ENCODE data around the gene SLC6A3.
"Not testable (repeated sequence)": the region's sequence is repeated elsewhere in the genome, so short reads cannot be mapped to it uniquely, and the experiment has no call there.

SLC6A3 gene

DNA sequence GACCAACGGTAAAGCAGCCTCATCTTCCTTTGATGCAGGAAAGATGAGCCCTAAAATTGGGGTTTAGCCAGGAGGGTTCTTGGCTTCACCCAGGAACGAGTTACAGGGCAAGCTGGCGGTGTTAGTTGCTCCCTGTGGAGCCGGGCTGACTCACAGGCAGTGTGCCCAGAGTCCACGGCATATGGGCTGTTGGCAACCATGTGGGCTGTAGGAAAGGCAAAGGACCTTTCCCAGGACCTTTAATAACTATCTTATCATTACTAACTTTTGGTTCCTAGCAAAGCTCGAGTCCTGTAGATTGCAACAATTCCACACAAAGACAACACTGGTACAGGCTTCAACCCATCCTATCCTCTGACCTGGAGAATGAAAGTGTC lies 70.6 kb downstream of the SLC6A3 start:
- no peak overlapping the region for H2AFZ ChIP-seq (ENCODE audit: low read length)
- H3K4me2 ChIP-seq (ENCODE audit: low read depth, low read length, poor library complexity, severe bottlenecking) = no peak overlapping the region
- H3K9me3 ChIP-seq (ENCODE audit: insufficient read depth, low read depth, low read length) = no peaks in the 10 kb centered on the region
- no peak overlapping the region for H3K4me3 ChIP-seq (ENCODE audit: low read length, poor library complexity, severe bottlenecking)
- H3K9ac ChIP-seq (ENCODE audit: low read depth, low read length, poor library complexity, severe bottlenecking) = no peak overlapping the region
- no peaks in the 10 kb centered on the region for H4K20me1 ChIP-seq (ENCODE audit: insufficient read depth, low read length, poor library complexity, severe bottlenecking)
- no peaks in the 10 kb centered on the region for H3K79me2 ChIP-seq (ENCODE audit: insufficient read depth, low read length)
- H3F3A ChIP-seq (ENCODE audit: low read depth) = no peaks in the 10 kb centered on the region
- H3K9me2 ChIP-seq (replicated peaks; ENCODE audit: low read depth, low read length) = no peaks in the 10 kb centered on the region
- H3K36me3 ChIP-seq (ENCODE audit: insufficient read depth, low read length) = no peaks in the 10 kb centered on the region
- H3K27me3 ChIP-seq (ENCODE audit: insufficient read depth, low read length, poor library complexity, severe bottlenecking) = no peaks in the 10 kb centered on the region
- H3K4me1 ChIP-seq (ENCODE audit: insufficient read depth, low read length, poor library complexity, severe bottlenecking) = no peaks in the 10 kb centered on the region
- TF ChIP-seq EZH2phosphoT487 (IDR thresholded peaks at IDR 0.05; ENCODE audit: borderline replicate concordance) (no peak), CTCF (conservative IDR thresholded peaks at IDR 0.05; ENCODE audit: low read length) (no peak)

DNA sequence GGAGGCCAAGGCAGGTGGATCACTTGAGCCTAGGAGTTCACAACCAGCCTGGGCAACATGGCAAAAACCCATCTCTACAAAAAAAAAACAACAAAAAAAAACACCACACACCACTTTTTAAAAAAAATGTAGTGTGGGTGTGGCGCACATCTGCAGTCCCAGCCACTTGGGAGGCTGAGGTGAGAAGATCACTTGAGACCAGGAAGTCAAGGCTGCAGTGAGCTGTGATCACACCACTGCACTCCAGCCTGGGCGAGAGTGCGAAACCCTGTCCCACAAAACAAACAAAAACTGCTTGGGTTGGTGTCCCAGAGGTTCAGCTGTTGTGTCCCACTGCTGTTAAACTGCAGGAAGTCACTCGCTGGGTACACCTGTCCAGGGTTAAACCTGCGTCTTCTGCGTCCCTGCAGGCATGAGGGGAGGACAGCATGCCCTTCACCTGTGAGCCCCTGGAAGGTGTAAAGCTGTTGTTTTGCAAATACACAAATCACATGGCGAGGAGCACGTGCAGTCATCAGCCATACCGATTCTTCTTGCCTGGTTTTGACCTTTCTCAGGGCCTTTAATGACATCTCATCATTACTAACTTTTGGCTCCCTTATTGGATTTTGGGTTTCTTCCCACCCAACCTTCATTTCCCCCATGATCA lies 71.1 kb downstream of the SLC6A3 start:
- Histone ChIP-seq H3K9me2 (replicated peaks; ENCODE audit: low read depth, low read length) (no peaks in the 10 kb centered on the region), H3K4me2 (ENCODE audit: low read depth, low read length, poor library complexity, severe bottlenecking) (no peak overlapping the region), H3K4me1 (ENCODE audit: insufficient read depth, low read length, poor library complexity, severe bottlenecking) (no peaks in the 10 kb centered on the region), H2AFZ (ENCODE audit: low read length) (no peak overlapping the region), H3K27me3 (ENCODE audit: insufficient read depth, low read length, poor library complexity, severe bottlenecking) (no peaks in the 10 kb centered on the region), H3K79me2 (ENCODE audit: insufficient read depth, low read length) (no peaks in the 10 kb centered on the region), H3K36me3 (ENCODE audit: insufficient read depth, low read length) (no peaks in the 10 kb centered on the region), H3K4me3 (ENCODE audit: low read length, poor library complexity, severe bottlenecking) (no peak overlapping the region), H4K20me1 (ENCODE audit: insufficient read depth, low read length, poor library complexity, severe bottlenecking) (no peaks in the 10 kb centered on the region), H3K9ac (ENCODE audit: low read depth, low read length, poor library complexity, severe bottlenecking) (no peak overlapping the region), H3F3A (ENCODE audit: low read depth) (no peaks in the 10 kb centered on the region), H3K9me3 (ENCODE audit: insufficient read depth, low read depth, low read length) (no peaks in the 10 kb centered on the region)
- no peak for TF ChIP-seq CTCF (conservative IDR thresholded peaks at IDR 0.05; ENCODE audit: low read length)
- no peak for TF ChIP-seq EZH2phosphoT487 (IDR thresholded peaks at IDR 0.05; ENCODE audit: borderline replicate concordance)

DNA sequence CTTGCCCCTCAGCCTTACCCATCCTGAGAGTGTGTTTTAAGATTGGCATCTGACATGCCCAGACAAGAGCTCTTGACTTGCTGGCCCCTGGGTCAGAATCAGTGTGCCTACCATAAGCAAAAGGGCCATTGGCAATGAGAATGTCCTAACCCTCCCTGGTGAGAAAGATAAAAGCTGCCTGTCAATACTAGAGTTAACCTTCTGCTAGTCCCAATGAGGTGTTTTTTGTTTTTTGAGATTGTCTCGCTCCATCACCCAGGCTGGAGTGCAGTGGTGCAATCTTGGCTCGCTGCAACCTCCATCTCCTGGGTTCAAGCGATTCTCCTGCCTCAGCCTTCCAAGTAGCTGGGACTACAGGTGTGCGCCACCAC lies 73.3 kb downstream of the SLC6A3 start:
- not testable (repeated sequence) for H3K27me3 ChIP-seq (ENCODE audit: insufficient read depth, low read length, poor library complexity, severe bottlenecking); H3K79me2 ChIP-seq (ENCODE audit: insufficient read depth, low read length); H3K36me3 ChIP-seq (ENCODE audit: insufficient read depth, low read length); H2AFZ ChIP-seq (ENCODE audit: low read length); H3K9me2 ChIP-seq (replicated peaks; ENCODE audit: low read depth, low read length); H3K4me1 ChIP-seq (ENCODE audit: insufficient read depth, low read length, poor library complexity, severe bottlenecking); H3K4me3 ChIP-seq (ENCODE audit: low read length, poor library complexity, severe bottlenecking); H4K20me1 ChIP-seq (ENCODE audit: insufficient read depth, low read length, poor library complexity, severe bottlenecking); H3F3A ChIP-seq (ENCODE audit: low read depth); H3K9me3 ChIP-seq (ENCODE audit: insufficient read depth, low read depth, low read length); H3K4me2 ChIP-seq (ENCODE audit: low read depth, low read length, poor library complexity, severe bottlenecking); H3K9ac ChIP-seq (ENCODE audit: low read depth, low read length, poor library complexity, severe bottlenecking)

- no peak overlapping the region for H3K4me3 ChIP-seq (ENCODE audit: low read length, poor library complexity, severe bottlenecking)
- no peak overlapping the region for H2AFZ ChIP-seq (ENCODE audit: low read length)
- no peaks in the 10 kb centered on the region for H3K79me2 ChIP-seq (ENCODE audit: insufficient read depth, low read length)
- H4K20me1 ChIP-seq (ENCODE audit: insufficient read depth, low read length, poor library complexity, severe bottlenecking) = no peaks in the 10 kb centered on the region
- no peak overlapping the region for H3K4me2 ChIP-seq (ENCODE audit: low read depth, low read length, poor library complexity, severe bottlenecking)
- no peaks in the 10 kb centered on the region for H3K9me3 ChIP-seq (ENCODE audit: insufficient read depth, low read depth, low read length)
- H3K4me1 ChIP-seq (ENCODE audit: insufficient read depth, low read length, poor library complexity, severe bottlenecking) = no peaks in the 10 kb centered on the region
- H3K36me3 ChIP-seq (ENCODE audit: insufficient read depth, low read length) = no peaks in the 10 kb centered on the region
- H3F3A ChIP-seq (ENCODE audit: low read depth) = no peaks in the 10 kb centered on the region
- H3K9me2 ChIP-seq (replicated peaks; ENCODE audit: low read depth, low read length) = no peaks in the 10 kb centered on the region
- H3K9ac ChIP-seq (ENCODE audit: low read depth, low read length, poor library complexity, severe bottlenecking) = no peak overlapping the region
- H3K27me3 ChIP-seq (ENCODE audit: insufficient read depth, low read length, poor library complexity, severe bottlenecking) = no peaks in the 10 kb centered on the region
- TF ChIP-seq CTCF (conservative IDR thresholded peaks at IDR 0.05; ENCODE audit: low read length) (no peak), EZH2phosphoT487 (IDR thresholded peaks at IDR 0.05; ENCODE audit: borderline replicate concordance) (no peak)
Measured at GRCh38 chr5:1371218-1371971, 73.8 kb downstream of the SLC6A3 start.
